Neuronal stem cell (in vitro differentiated cells): Measurements from ENCODE around the gene PIM3.
A peak's percentile ranks its signal among the peaks of the same experiment; 100 is the strongest.

Experiments used
- DNase-seq: peaks from one replicate; pipeline ENCODE4 v3.0.0-alpha.2; 2013; ENCODE audit warnings: low spot score
- H2AFZ ChIP-seq: one replicate; pipeline ENCODE4 v1.6.1; 2013; ENCODE audit warnings: mild to moderate bottlenecking, low read length, inconsistent platforms
- H2AK5ac ChIP-seq: 2 replicates; pipeline ENCODE4 v1.6.1; 2013; ENCODE audit warnings: low read depth, mild to moderate bottlenecking, inconsistent platforms, low read length, moderate library complexity, mixed read lengths
- H2BK120ac ChIP-seq: 2 replicates; pipeline ENCODE4 v1.6.1; 2013; ENCODE audit warnings: low read depth, mild to moderate bottlenecking, inconsistent platforms, low read length, moderate library complexity, mixed read lengths
- H2BK12ac ChIP-seq: one replicate; pipeline ENCODE4 v1.6.1; 2013; ENCODE audit warnings: low read length, inconsistent platforms
- H2BK15ac ChIP-seq: 2 replicates; pipeline ENCODE4 v1.6.1; 2013; ENCODE audit warnings: mild to moderate bottlenecking, low read length, inconsistent platforms, mixed read lengths
- H2BK5ac ChIP-seq: one replicate; pipeline ENCODE4 v1.6.1; 2013; ENCODE audit warnings: inconsistent platforms, mild to moderate bottlenecking, low read length, moderate library complexity
- H3K14ac ChIP-seq: one replicate; pipeline ENCODE4 v1.6.1; 2013; ENCODE audit warnings: low read length, inconsistent platforms
- H3K18ac ChIP-seq: 2 replicates; pipeline ENCODE4 v1.6.1; 2013; ENCODE audit warnings: low read length, inconsistent platforms
- H3K23ac ChIP-seq: 2 replicates; pipeline ENCODE4 v1.6.1; 2013; ENCODE audit warnings: low read depth, mild to moderate bottlenecking, mixed read lengths, low read length, inconsistent platforms; ENCODE audit not compliant: poor library complexity
- H3K27ac ChIP-seq: replicated peaks from 3 replicates; pipeline ENCODE4 v1.5.1; 2013; ENCODE audit warnings: low read length, inconsistent platforms
- H3K27me3 ChIP-seq, 3 experiments: 2 replicates each; pipeline ENCODE4 v1.6.1; 2013; ENCODE audit warnings: low read length in 3 of 3, mild to moderate bottlenecking in 2 of 3, inconsistent platforms in 1 of 3, low read depth in 1 of 3, mixed read lengths in 1 of 3, moderate library complexity in 1 of 3; ENCODE audit not compliant: control insufficient read depth in 3 of 3, insufficient read depth in 3 of 3
- H3K36me3 ChIP-seq, 2 donors: replicated peaks in 1 of 2; 2 replicates each; pipeline ENCODE4 v1.6.1; 2013; ENCODE audit warnings: low read length in 2 of 2; ENCODE audit not compliant: control insufficient read depth in 2 of 2, insufficient read depth in 2 of 2
- H3K4ac ChIP-seq: 2 replicates; pipeline ENCODE4 v1.6.1; 2013; ENCODE audit warnings: inconsistent platforms, mild to moderate bottlenecking, low read length, moderate library complexity
- H3K4me1 ChIP-seq, 2 donors: 1 replicate in 1 of 2; 2 replicates in 1 of 2; pipeline ENCODE4 v1.6.1; 2013; ENCODE audit warnings: low read length in 2 of 2, low read depth in 1 of 2; ENCODE audit not compliant: control insufficient read depth in 2 of 2, insufficient read depth in 1 of 2
- H3K4me2 ChIP-seq: one replicate; pipeline ENCODE4 v1.6.1; 2013; ENCODE audit warnings: mild to moderate bottlenecking, low read length, inconsistent platforms; ENCODE audit not compliant: insufficient read depth, poor library complexity, severe bottlenecking
- H3K4me3 ChIP-seq, 2 donors: 2 replicates each; pipeline ENCODE4 v1.5.1; 2013; ENCODE audit warnings: low read length in 2 of 2, mild to moderate bottlenecking in 2 of 2, inconsistent platforms in 1 of 2, moderate library complexity in 1 of 2
- H3K79me1 ChIP-seq: one replicate; pipeline ENCODE4 v1.6.1; 2013; ENCODE audit warnings: low read depth, mild to moderate bottlenecking, inconsistent platforms, low read length, moderate library complexity
- H3K9ac ChIP-seq: one replicate; pipeline ENCODE4 v1.6.1; 2013; ENCODE audit warnings: mild to moderate bottlenecking, low read depth, low read length, inconsistent platforms; ENCODE audit not compliant: poor library complexity
- H3K9me3 ChIP-seq, 2 donors: replicated peaks in 1 of 2; 2 replicates each; pipeline versions ENCODE3 to v1.6.1; 2013; ENCODE audit warnings: low read length in 2 of 2, mild to moderate bottlenecking in 2 of 2, inconsistent platforms in 1 of 2, low read depth in 1 of 2, mixed read lengths in 1 of 2, moderate library complexity in 1 of 2; ENCODE audit not compliant: control insufficient read depth in 2 of 2, insufficient read depth in 1 of 2
- H4K8ac ChIP-seq: one replicate; pipeline ENCODE4 v1.6.1; 2013; ENCODE audit warnings: low read depth, mild to moderate bottlenecking, inconsistent platforms, low read length, moderate library complexity
- H4K91ac ChIP-seq: one replicate; pipeline ENCODE4 v1.6.1; 2013; ENCODE audit warnings: low read length, low read depth, mild to moderate bottlenecking, inconsistent platforms; ENCODE audit not compliant: poor library complexity
- WGBS, 2 donors: extraction: QIAGEN DNeasy Blood & Tissue Kit; methylation state at CpG; one replicate each; pipeline ENCODE4 v1.1.7; 2013; ENCODE audit warnings: missing lambda C conversion rate in 2 of 2, mixed read lengths in 1 of 2; ENCODE audit not compliant: insufficient read length in 2 of 2, insufficient replicate concordance in 1 of 2; ENCODE audit errors: extremely low coverage in 2 of 2; 5-methylcytosine and 5-hydroxymethylcytosine counted together

PIM3 gene

GRCh38 chr22:49991907-49992533, 31.4 kb downstream of the PIM3 start:
- no peak overlapping the region for H4K91ac ChIP-seq
- H4K8ac ChIP-seq: no peak overlapping the region
- no peak overlapping the region for H3K4me3 ChIP-seq
- H2AK5ac ChIP-seq: no peak overlapping the region
- H2BK15ac ChIP-seq: no peak overlapping the region
- no peak overlapping the region for H2AFZ ChIP-seq
- no peak overlapping the region for H3K27ac ChIP-seq
- H3K4ac ChIP-seq: no peak overlapping the region
- peaks cover 5 to 9% of the 10 kb centered on the region in 2 donors for H3K9me3 ChIP-seq
- H3K4me2 ChIP-seq: no peak overlapping the region
- no peaks in the 10 kb centered on the region for H3K36me3 ChIP-seq
- no peak for DNase-seq
- no peak overlapping the region for H2BK12ac ChIP-seq
- H2BK5ac ChIP-seq: no peak overlapping the region
- no peaks in the 10 kb centered on the region for H3K79me1 ChIP-seq
- WGBS, 2 donors: no CpG with 5 or more reads among the region's 7 CpGs
- H3K14ac ChIP-seq: no peak overlapping the region
- H3K18ac ChIP-seq: no peak overlapping the region
- peaks cover 0 to 2% of the 10 kb centered on the region in 2 donors for H3K4me1 ChIP-seq
- no peak overlapping the region for H2BK120ac ChIP-seq
- H3K27me3 ChIP-seq: no peaks in the 10 kb centered on the region
- H3K23ac ChIP-seq: no peak overlapping the region
- no peak overlapping the region for H3K9ac ChIP-seq

GRCh38 chr22:49992921-49993648, 32.5 kb downstream of the PIM3 start:
- H3K4me3 ChIP-seq: no peak overlapping the region
- H2AFZ ChIP-seq: no peak overlapping the region
- no peak overlapping the region for H3K9ac ChIP-seq
- H3K27ac ChIP-seq: no peak overlapping the region
- no peaks in the 10 kb centered on the region for H3K79me1 ChIP-seq
- H3K36me3 ChIP-seq: no peaks in the 10 kb centered on the region
- no peak overlapping the region for H3K14ac ChIP-seq
- H3K4me2 ChIP-seq: no peak overlapping the region
- no peak overlapping the region for H2BK120ac ChIP-seq
- H3K4me1 ChIP-seq: peaks cover 0 to 2% of the 10 kb centered on the region in 2 donors
- no peak overlapping the region for H2BK5ac ChIP-seq
- H2BK15ac ChIP-seq: no peak overlapping the region
- no peak overlapping the region for H4K8ac ChIP-seq
- no peak for DNase-seq
- H2BK12ac ChIP-seq: no peak overlapping the region
- H3K4ac ChIP-seq: peak overlapping the region; percentile 23
- H2AK5ac ChIP-seq: no peak overlapping the region
- H3K9me3 ChIP-seq: peaks cover 4 to 9% of the 10 kb centered on the region in 2 donors
- WGBS, 2 donors: no CpG with 5 or more reads among the region's 23 CpGs
- peak overlapping the region; percentile 5 for H3K23ac ChIP-seq
- H3K27me3 ChIP-seq: peaks cover 0 to 2% (median 0%) of the 10 kb centered on the region in 3 experiments
- no peak overlapping the region for H4K91ac ChIP-seq
- H3K18ac ChIP-seq: peak overlapping the region; percentile 91

DNA sequence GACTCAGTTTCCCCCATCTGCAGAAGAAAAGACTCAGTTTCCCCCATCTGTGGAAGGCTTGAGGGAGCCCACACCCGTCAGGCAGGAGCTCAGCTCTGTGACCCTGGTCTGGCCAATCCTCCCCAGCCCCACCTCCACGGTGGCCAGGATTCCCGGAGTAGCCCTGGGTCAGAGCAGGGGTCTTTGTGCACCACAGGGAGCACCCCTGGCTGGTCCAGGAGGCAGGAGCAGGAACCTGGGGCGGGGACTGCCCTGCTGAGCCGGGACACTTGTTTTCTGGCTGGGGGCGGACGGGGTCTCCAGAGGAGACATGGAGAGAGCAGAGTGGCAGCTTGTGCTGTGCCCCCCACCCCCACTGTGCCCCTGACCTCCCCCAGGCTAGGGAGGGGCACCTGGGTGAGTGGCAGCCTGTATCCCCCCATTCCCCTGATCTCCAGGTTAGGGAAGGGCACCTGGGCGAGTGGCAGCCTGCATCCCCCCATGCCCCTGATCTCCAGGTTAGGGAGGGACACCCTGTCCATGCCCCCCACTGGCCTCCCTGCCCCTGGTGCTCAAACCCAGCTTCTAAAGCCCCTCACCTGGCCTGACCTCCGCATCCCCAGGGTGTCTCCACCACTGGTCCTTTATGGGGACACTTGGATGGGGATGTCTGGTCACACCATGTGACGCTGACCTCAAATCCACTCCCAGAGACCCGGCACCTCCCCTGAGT, 33.2 kb downstream of the PIM3 start:
- H3K27ac ChIP-seq: no peak overlapping the region
- peak overlapping the region; percentile 55 for H3K23ac ChIP-seq
- DNase-seq: no peak
- no peak overlapping the region for H2BK120ac ChIP-seq
- peak overlapping the region; percentile 68 for H2AK5ac ChIP-seq
- peak overlapping the region; percentile 91 for H3K18ac ChIP-seq
- no peak overlapping the region for H3K4me2 ChIP-seq
- H3K4me1 ChIP-seq: peaks cover 0 to 5% of the 10 kb centered on the region in 2 donors
- no peak overlapping the region for H4K91ac ChIP-seq
- peaks cover 4 to 9% of the 10 kb centered on the region in 2 donors for H3K9me3 ChIP-seq
- H3K79me1 ChIP-seq: no peaks in the 10 kb centered on the region
- H3K4me3 ChIP-seq: no peak overlapping the region
- H2BK5ac ChIP-seq: no peak overlapping the region
- H3K36me3 ChIP-seq: no peaks in the 10 kb centered on the region
- H3K9ac ChIP-seq: peak overlapping the region; percentile 50
- H2BK12ac ChIP-seq: no peak overlapping the region
- H3K14ac ChIP-seq: no peak overlapping the region
- H2AFZ ChIP-seq: no peak overlapping the region
- peak overlapping the region; percentile 23 for H4K8ac ChIP-seq
- peaks cover 0 to 10% (median 3%) of the 10 kb centered on the region in 3 experiments for H3K27me3 ChIP-seq
- WGBS, 2 donors: no CpG with 5 or more reads among the region's 11 CpGs
- H3K4ac ChIP-seq: peak overlapping the region; percentile 23
- peak overlapping the region; percentile 30 for H2BK15ac ChIP-seq
